OCI-LY3 (cell line): Measurements from ENCODE around the gene CDH18.

Experiments used
- H2AFZ ChIP-seq: fragments of 200-600, 300-600 bp; shearing (Covaris generic); 2 replicates; pipeline ENCODE4 v1.6.0; 2014; ENCODE audit warnings: antibody characterized with exemption, low read depth, low read length
- H3K27ac ChIP-seq: fragments of 200-600, 300-600 bp; sonication (generic); 2 replicates; pipeline ENCODE4 v1.5.1; 2014; ENCODE audit warnings: mild to moderate bottlenecking, low read length, moderate library complexity, mixed read lengths
- H3K27me3 ChIP-seq: fragments of 200-600, 300-600 bp; sonication (generic); 2 replicates; pipeline ENCODE4 v1.6.1; 2014; ENCODE audit warnings: low read depth, low read length, mixed read lengths
- H3K36me3 ChIP-seq: fragments of 200-600, 300-600 bp; sonication (generic); replicated peaks from 2 replicates; pipeline ENCODE3; 2014; ENCODE audit warnings: low read depth, low read length, mixed read lengths
- H3K4me1 ChIP-seq: fragments of 300-600, 200-600 bp; sonication (generic); 2 replicates; pipeline ENCODE4 v1.6.1; 2014; ENCODE audit warnings: low read length, mixed read lengths
- H3K4me2 ChIP-seq: fragments of 200-600, 300-600 bp; sonication (generic); 2 replicates; pipeline ENCODE4 v1.6.1; 2014; ENCODE audit warnings: low read length, mixed read lengths
- H3K4me3 ChIP-seq: fragments of 300-600, 200-600 bp; sonication (generic); 2 replicates; pipeline ENCODE4 v1.5.1; 2014; ENCODE audit warnings: antibody characterized with exemption, mild to moderate bottlenecking, low read length, moderate library complexity
- H3K79me2 ChIP-seq: fragments of 300-600, 200-600 bp; shearing (Covaris generic); 2 replicates; pipeline ENCODE4 v1.6.1; 2014; ENCODE audit warnings: mild to moderate bottlenecking, low read length, mixed read lengths
- H3K9ac ChIP-seq: fragments of 300-600, 200-600 bp; shearing (Covaris generic); 2 replicates; pipeline ENCODE4 v1.6.0; 2014; ENCODE audit warnings: mild to moderate bottlenecking, low read length, moderate library complexity
- H3K9me3 ChIP-seq: fragments of 200-600, 300-600 bp; shearing (Covaris generic); 2 replicates; pipeline ENCODE4 v1.6.1; 2014; ENCODE audit warnings: low read length, mixed read lengths; ENCODE audit not compliant: insufficient read depth
- H4K20me1 ChIP-seq: fragments of 200-600, 300-600 bp; sonication (generic); 2 replicates; pipeline ENCODE4 v1.6.1; 2016; ENCODE audit warnings: low read length, mixed read lengths; ENCODE audit not compliant: insufficient read depth
- EZH2phosphoT487 ChIP-seq: fragments of 200-600 bp; shearing (Covaris generic); IDR thresholded peaks from 2 replicates; pipeline ENCODE4 v1.6.1; 2018; ENCODE audit warnings: antibody characterized with exemption, mixed run types, low read depth
- TF ChIP-seq, protein P1 (sequence below): fragments of 200-600, 300-600 bp; sonication (generic); IDR thresholded peaks from 2 replicates; pipeline ENCODE4 v1.5.1; 2014; ENCODE audit warnings: antibody characterized with exemption, low read length, low read depth

CDH18 gene

GRCh38 chr5:19565466-19565865 is 422.5 kb downstream of the CDH18 start:
- Histone ChIP-seq H3K27me3 (no peaks in the 10 kb centered on the region), H3K36me3 (no peaks in the 10 kb centered on the region), H3K4me2 (no peak overlapping the region), H3K4me1 (no peaks in the 10 kb centered on the region), H3K9me3 (no peaks in the 10 kb centered on the region), H3K27ac (no peak overlapping the region), H2AFZ (no peak overlapping the region), H3K9ac (no peak overlapping the region), H3K4me3 (no peak overlapping the region), H4K20me1 (no peaks in the 10 kb centered on the region), H3K79me2 (no peaks in the 10 kb centered on the region)
- no peak for TF ChIP-seq EZH2phosphoT487
- TF ChIP-seq, protein P1, sequence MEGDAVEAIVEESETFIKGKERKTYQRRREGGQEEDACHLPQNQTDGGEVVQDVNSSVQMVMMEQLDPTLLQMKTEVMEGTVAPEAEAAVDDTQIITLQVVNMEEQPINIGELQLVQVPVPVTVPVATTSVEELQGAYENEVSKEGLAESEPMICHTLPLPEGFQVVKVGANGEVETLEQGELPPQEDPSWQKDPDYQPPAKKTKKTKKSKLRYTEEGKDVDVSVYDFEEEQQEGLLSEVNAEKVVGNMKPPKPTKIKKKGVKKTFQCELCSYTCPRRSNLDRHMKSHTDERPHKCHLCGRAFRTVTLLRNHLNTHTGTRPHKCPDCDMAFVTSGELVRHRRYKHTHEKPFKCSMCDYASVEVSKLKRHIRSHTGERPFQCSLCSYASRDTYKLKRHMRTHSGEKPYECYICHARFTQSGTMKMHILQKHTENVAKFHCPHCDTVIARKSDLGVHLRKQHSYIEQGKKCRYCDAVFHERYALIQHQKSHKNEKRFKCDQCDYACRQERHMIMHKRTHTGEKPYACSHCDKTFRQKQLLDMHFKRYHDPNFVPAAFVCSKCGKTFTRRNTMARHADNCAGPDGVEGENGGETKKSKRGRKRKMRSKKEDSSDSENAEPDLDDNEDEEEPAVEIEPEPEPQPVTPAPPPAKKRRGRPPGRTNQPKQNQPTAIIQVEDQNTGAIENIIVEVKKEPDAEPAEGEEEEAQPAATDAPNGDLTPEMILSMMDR: no peak

DNA sequence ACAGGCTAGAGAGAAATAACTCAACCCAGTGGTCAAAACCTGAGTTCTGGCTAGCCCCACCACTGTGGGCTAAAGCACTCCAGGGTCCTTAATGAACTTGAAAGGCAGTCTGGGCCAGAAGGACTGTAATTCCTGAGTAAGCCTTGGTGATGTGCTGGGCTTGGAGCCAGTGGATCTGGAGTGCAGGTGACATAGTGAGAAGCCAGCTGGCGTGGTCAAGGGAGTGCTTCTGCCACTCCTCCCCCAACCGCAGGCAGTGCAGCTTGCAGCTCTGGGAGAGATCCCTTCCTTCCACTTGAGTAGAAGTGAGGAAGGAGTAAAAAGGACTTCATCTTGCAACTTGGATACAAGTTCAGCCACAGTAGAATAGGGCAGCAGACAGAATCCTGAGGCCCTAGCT is 424.0 kb downstream of the CDH18 start:
- no peaks in the 10 kb centered on the region for H4K20me1 ChIP-seq
- no peaks in the 10 kb centered on the region for H3K36me3 ChIP-seq
- H3K4me1 ChIP-seq: no peaks in the 10 kb centered on the region
- no peaks in the 10 kb centered on the region for H3K79me2 ChIP-seq
- no peaks in the 10 kb centered on the region for H3K27me3 ChIP-seq
- no peak overlapping the region for H3K27ac ChIP-seq
- H3K4me3 ChIP-seq: no peak overlapping the region
- no peak overlapping the region for H3K4me2 ChIP-seq
- TF ChIP-seq EZH2phosphoT487: no peak
- TF ChIP-seq, protein P1: no peak
- H2AFZ ChIP-seq: no peak overlapping the region
- no peaks in the 10 kb centered on the region for H3K9me3 ChIP-seq
- H3K9ac ChIP-seq: no peak overlapping the region

GRCh38 chr5:19555876-19556275 is 432.1 kb downstream of the CDH18 start:
- Histone ChIP-seq H4K20me1 (no peaks in the 10 kb centered on the region), H3K4me3 (no peak overlapping the region), H2AFZ (no peak overlapping the region), H3K79me2 (no peaks in the 10 kb centered on the region), H3K27me3 (no peaks in the 10 kb centered on the region), H3K4me2 (no peak overlapping the region), H3K9ac (no peak overlapping the region), H3K4me1 (no peaks in the 10 kb centered on the region), H3K36me3 (no peaks in the 10 kb centered on the region), H3K9me3 (no peaks in the 10 kb centered on the region), H3K27ac (no peak overlapping the region)
- TF ChIP-seq EZH2phosphoT487: no peak
- TF ChIP-seq, protein P1: no peak

DNA sequence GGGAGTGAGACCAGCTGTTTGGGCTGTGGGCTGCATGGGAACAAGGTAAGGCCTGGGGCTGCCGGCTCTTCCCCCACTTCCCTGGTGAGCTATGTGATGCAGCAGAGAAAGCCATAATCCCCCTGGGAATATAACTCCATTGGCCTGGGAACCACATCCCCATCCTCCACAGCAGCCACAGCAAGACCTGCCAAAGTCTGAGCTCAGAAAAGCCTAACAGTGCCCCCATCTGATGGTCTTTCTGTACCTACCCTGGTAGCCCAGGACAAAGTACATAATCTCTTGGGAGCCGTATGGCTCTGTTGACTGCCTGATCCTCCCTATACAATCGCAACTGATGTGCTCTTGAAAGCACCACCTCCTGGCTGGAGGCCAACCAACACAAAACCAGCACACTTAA is 432.6 kb downstream of the CDH18 start:
- H3K36me3 ChIP-seq: no peaks in the 10 kb centered on the region
- H3K9me3 ChIP-seq: no peaks in the 10 kb centered on the region
- no peaks in the 10 kb centered on the region for H3K27me3 ChIP-seq
- H3K9ac ChIP-seq: no peak overlapping the region
- H3K79me2 ChIP-seq: no peaks in the 10 kb centered on the region
- no peak overlapping the region for H3K27ac ChIP-seq
- H4K20me1 ChIP-seq: no peaks in the 10 kb centered on the region
- no peak overlapping the region for H3K4me3 ChIP-seq
- TF ChIP-seq, protein P1: no peak
- no peak overlapping the region for H2AFZ ChIP-seq
- no peak overlapping the region for H3K4me2 ChIP-seq
- H3K4me1 ChIP-seq: no peaks in the 10 kb centered on the region
